HEK293 (cell line): Measurements from ENCODE around the gene ERCC6L.
A peak's percentile ranks its signal among the peaks of the same experiment; 100 is the strongest.

Experiments used
- CTCF ChIA-PET: fragments of 350-600 bp; formaldehyde crosslinking; extraction: SDS; loops from one replicate; lab custom pipeline; 2021; ENCODE audit warnings: antibody characterized with exemption; lab: Yijun Ruan, JAX
- POLR2A ChIA-PET: fragments of 300-600 bp; formaldehyde crosslinking; extraction: SDS; loops from one replicate; lab custom pipeline; 2020; ENCODE audit warnings: antibody characterized with exemption, inconsistent platforms; lab: Yijun Ruan, JAX
- H3K27ac ChIP-seq: fragments of 200-500 bp; sonication (Bioruptor generic); 2 replicates; pipeline ENCODE4 v1.5.1; 2014; ENCODE audit warnings: low read depth, low read length, control low read depth, inconsistent platforms; ENCODE audit errors: extremely low read depth
- H3K36me3 ChIP-seq, 2 experiments: fragments of 200-500 bp in 1 of 2; sonication (Bioruptor generic) in 1 of 2; 1 replicate in 1 of 2; 2 replicates in 1 of 2; pipeline ENCODE4 v1.5.1; 2014 to 2017; ENCODE audit warnings: inconsistent platforms in 2 of 2, low read length in 2 of 2; ENCODE audit not compliant: control insufficient read depth in 2 of 2, insufficient read depth in 1 of 2
- H3K4me1 ChIP-seq: fragments of 200-500 bp; sonication (Bioruptor generic); 2 replicates; pipeline ENCODE4 v1.5.1; 2014; ENCODE audit warnings: mild to moderate bottlenecking, low read length, inconsistent platforms; ENCODE audit not compliant: control insufficient read depth, insufficient read depth
- H3K4me3 ChIP-seq: 2 replicates; pipeline ENCODE4 v1.5.1; 2011; ENCODE audit warnings: low read depth, mild to moderate bottlenecking, control low read depth, low read length, moderate library complexity
- H3K9me3 ChIP-seq: fragments of 200-500 bp; sonication (Bioruptor generic); 2 replicates; pipeline ENCODE4 v1.5.1; 2014; ENCODE audit warnings: low read depth, low read length, inconsistent platforms; ENCODE audit not compliant: control insufficient read depth, insufficient read depth
- ELK4 ChIP-seq: IDR thresholded peaks from 2 replicates; pipeline ENCODE4 v1.6.1; 2011; ENCODE audit warnings: mild to moderate bottlenecking, low read depth, low read length, borderline replicate concordance
- HOXC10 ChIP-seq: sonication (generic); formaldehyde crosslinking; IDR thresholded peaks from 2 replicates; pipeline ENCODE4 v1.8.1; 2023; ENCODE audit warnings: mild to moderate bottlenecking, missing genetic modification reagents
- KLF9 ChIP-seq: fragments of 450-650 bp; formaldehyde crosslinking; IDR thresholded peaks from 2 replicates; pipeline ENCODE4 v1.5.1; 2016; ENCODE audit warnings: missing biosample characterization, missing genetic modification characterization, low read depth
- SP7 ChIP-seq: fragments of 450-650 bp; formaldehyde crosslinking; IDR thresholded peaks from 2 replicates; pipeline ENCODE4 v1.5.1; 2016; ENCODE audit warnings: missing biosample characterization, missing genetic modification characterization
- YY2 ChIP-seq: fragments of 450-650 bp; formaldehyde crosslinking; IDR thresholded peaks from 2 replicates; pipeline ENCODE4 v1.5.1; 2016; ENCODE audit warnings: missing biosample characterization, missing genetic modification characterization
- ZBTB1 ChIP-seq: fragments of 450-650 bp; formaldehyde crosslinking; IDR thresholded peaks from 2 replicates; pipeline ENCODE4 v1.5.1; 2016; ENCODE audit warnings: missing biosample characterization, missing genetic modification characterization
- ZBTB48 ChIP-seq: fragments of 450-650 bp; formaldehyde crosslinking; IDR thresholded peaks from 2 replicates; pipeline ENCODE4 v1.5.1; 2016; ENCODE audit warnings: missing biosample characterization, missing genetic modification characterization
- ZBTB8A ChIP-seq: fragments of 450-650 bp; formaldehyde crosslinking; IDR thresholded peaks from 2 replicates; pipeline ENCODE4 v1.5.1; 2016; ENCODE audit warnings: missing biosample characterization, missing genetic modification characterization
- ZNF133 ChIP-seq: fragments of 450-650 bp; formaldehyde crosslinking; IDR thresholded peaks from 2 replicates; pipeline ENCODE4 v1.5.1; 2016; ENCODE audit warnings: missing biosample characterization, missing genetic modification characterization
- ZNF138 ChIP-seq: fragments of 450-650 bp; formaldehyde crosslinking; IDR thresholded peaks from 2 replicates; pipeline ENCODE4 v1.5.1; 2016; ENCODE audit warnings: missing biosample characterization, missing genetic modification characterization, borderline replicate concordance
- ZNF155 ChIP-seq: fragments of 450-650 bp; formaldehyde crosslinking; IDR thresholded peaks from 2 replicates; pipeline ENCODE4 v1.5.1; 2016; ENCODE audit warnings: missing biosample characterization, missing genetic modification characterization
- ZNF248 ChIP-seq: fragments of 450-650 bp; formaldehyde crosslinking; IDR thresholded peaks from 2 replicates; pipeline ENCODE4 v1.5.1; 2017; ENCODE audit warnings: missing biosample characterization, missing genetic modification characterization
- ZNF280D ChIP-seq: fragments of 450-650 bp; formaldehyde crosslinking; IDR thresholded peaks from 2 replicates; pipeline ENCODE4 v1.5.1; 2016; ENCODE audit warnings: missing biosample characterization, missing genetic modification characterization
- ZNF292 ChIP-seq: fragments of 450-650 bp; formaldehyde crosslinking; IDR thresholded peaks from 2 replicates; pipeline ENCODE4 v1.5.1; 2016; ENCODE audit warnings: low read depth, missing biosample characterization, missing genetic modification characterization, borderline replicate concordance
- ZNF391 ChIP-seq: fragments of 450-650 bp; formaldehyde crosslinking; IDR thresholded peaks from 2 replicates; pipeline ENCODE4 v1.5.1; 2016; ENCODE audit warnings: low read depth, missing biosample characterization, missing genetic modification characterization, borderline replicate concordance
- ZNF416 ChIP-seq: fragments of 450-650 bp; formaldehyde crosslinking; IDR thresholded peaks from 2 replicates; pipeline ENCODE4 v1.5.1; 2016; ENCODE audit warnings: missing biosample characterization, missing genetic modification characterization
- ZNF48 ChIP-seq: fragments of 450-650 bp; formaldehyde crosslinking; IDR thresholded peaks from 2 replicates; pipeline ENCODE4 v1.5.1; 2016; ENCODE audit warnings: missing biosample characterization, missing genetic modification characterization
- ZNF521 ChIP-seq: fragments of 450-650 bp; formaldehyde crosslinking; IDR thresholded peaks from 2 replicates; pipeline ENCODE4 v1.5.1; 2017; ENCODE audit warnings: missing biosample characterization, mild to moderate bottlenecking, missing genetic modification characterization
- ZNF549 ChIP-seq: fragments of 450-650 bp; IDR thresholded peaks from 2 replicates; pipeline ENCODE4 v1.5.1; 2018; ENCODE audit warnings: missing biosample characterization, missing genetic modification characterization, mild to moderate bottlenecking, inconsistent platforms, moderate library complexity
- ZNF596 ChIP-seq: fragments of 450-650 bp; IDR thresholded peaks from 2 replicates; pipeline ENCODE4 v1.5.0; 2018; ENCODE audit warnings: missing biosample characterization, mild to moderate bottlenecking, missing genetic modification characterization, moderate library complexity
- ZSCAN30 ChIP-seq: fragments of 450-650 bp; IDR thresholded peaks from 2 replicates; pipeline ENCODE4 v1.5.1; 2018; ENCODE audit warnings: missing biosample characterization, mild to moderate bottlenecking, missing genetic modification characterization, moderate library complexity
- ZSCAN4 ChIP-seq: fragments of 450-650 bp; formaldehyde crosslinking; IDR thresholded peaks from 2 replicates; pipeline ENCODE4 v1.5.1; 2017; ENCODE audit warnings: missing biosample characterization, missing genetic modification characterization

The ERCC6L gene

DNA sequence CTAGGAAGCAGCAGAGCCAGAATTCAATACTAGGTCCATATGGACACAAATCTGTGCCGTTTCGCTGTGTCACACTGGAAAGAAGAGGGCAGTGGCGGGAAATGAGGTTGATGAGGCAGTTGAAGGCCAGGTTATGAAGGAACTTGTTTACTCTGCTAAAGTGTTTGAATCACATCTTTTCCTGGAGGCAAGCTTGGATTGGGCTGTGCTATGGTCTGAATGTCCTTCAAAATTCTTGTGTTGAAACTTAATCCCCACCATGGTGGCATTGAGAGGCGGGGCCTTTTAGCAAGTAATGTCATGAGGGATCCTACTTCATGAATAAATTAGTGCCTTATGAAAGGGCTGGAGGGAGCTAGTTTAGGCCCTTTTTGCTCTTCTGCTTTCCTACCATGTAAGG lies 2.1 kb upstream of the ERCC6L start (continued):
- TF ChIP-seq ZBTB1 (tag by site-specific recombination) (no peak), ZNF138 (tag by site-specific recombination) (no peak), ELK4 (no peak), ZNF280D (no peak), ZSCAN30 (no peak), ZNF391 (tag by site-specific recombination) (no peak), ZNF292 (no peak)

GRCh38 chrX:72238183-72238582 lies 644 bp downstream of the ERCC6L start:
- H3K4me1 ChIP-seq, result no peaks in the 10 kb centered on the region
- H3K36me3 ChIP-seq, result peaks cover 7 to 10% of the 10 kb centered on the region in 2 experiments
- peak overlapping the region; percentile 56 for H3K4me3 ChIP-seq
- peak overlapping the region; percentile 74 for H3K27ac ChIP-seq
- CTCF ChIA-PET, result interaction anchor here (0.6 to 4.8 kb wide), 4 partner anchors 8 to 301 kb away, joined by 3 to 24 read pairs (median 4); partner anchors contain the start of gene RPS4X
- H3K9me3 ChIP-seq, result no peaks in the 10 kb centered on the region
- TF ChIP-seq HOXC10 (CRISPR knock-in tag), result no peak
- TF ChIP-seq ZSCAN4 (tag by site-specific recombination), result no peak
- peak; percentile 69; the same call in 1 of the 2 replicates for TF ChIP-seq ZBTB48 (tag by site-specific recombination)
- no peak for TF ChIP-seq ZNF521 (tag by site-specific recombination)
- peak; percentile 25; the same call in 1 of the 2 replicates for TF ChIP-seq KLF9 (tag by site-specific recombination)
- no peak for TF ChIP-seq ZNF248 (tag by site-specific recombination)
- no peak for TF ChIP-seq ELK4
- TF ChIP-seq ZNF48 (tag by site-specific recombination), result no peak
- TF ChIP-seq ZNF155 (tag by site-specific recombination), result no peak
- TF ChIP-seq ZNF138 (tag by site-specific recombination), result no peak
- TF ChIP-seq SP7 (tag by site-specific recombination), result peak; percentile 50
- no peak for TF ChIP-seq YY2
- POLR2A ChIA-PET, result interaction anchor here (0.5 to 1.6 kb wide), 16 partner anchors 9 to 475 kb away, joined by 3 to 43 read pairs (median 4); partner anchors contain the start of genes PIN4 and RPS4X

DNA sequence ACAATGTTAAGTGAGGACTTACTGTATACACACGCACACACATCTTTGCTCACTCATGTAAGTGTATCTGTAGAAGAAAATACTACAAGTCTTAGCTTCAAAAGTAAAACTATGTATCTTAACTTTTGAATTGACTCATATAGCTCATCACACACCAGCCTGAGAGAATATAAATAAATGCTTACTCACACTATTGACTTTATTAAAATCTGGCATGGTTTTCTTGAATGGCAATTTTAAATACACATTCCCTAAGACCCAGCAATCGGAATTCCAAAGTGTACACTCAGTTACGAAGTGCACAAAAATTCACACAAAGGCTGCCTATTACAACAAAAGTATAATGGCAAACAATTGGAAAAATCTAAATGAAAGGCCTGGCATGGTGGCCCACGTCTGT lies 2.0 kb downstream of the ERCC6L start:
- Histone ChIP-seq H3K4me1 (no peaks in the 10 kb centered on the region), H3K4me3 (no peak overlapping the region), H3K27ac (no peak overlapping the region), H3K36me3 (peaks cover 11 to 17% of the 10 kb centered on the region in 2 experiments), H3K9me3 (no peaks in the 10 kb centered on the region; the same call in 1 of the 2 replicates)
- peak; percentile 48; the same call in 1 of the 2 replicates for TF ChIP-seq ZNF133 (tag by site-specific recombination)
- no peak for TF ChIP-seq ZNF596 (tag by site-specific recombination)
- TF ChIP-seq ZBTB8A (tag by site-specific recombination), result no peak
- TF ChIP-seq ZNF416 (tag by site-specific recombination), result no peak
- no peak for TF ChIP-seq ZNF549 (tag by site-specific recombination)
- POLR2A ChIA-PET, result interaction anchor here (1.2 kb wide), 1 partner anchor 56 kb away, joined by 4 read pairs; the partner anchor contains the start of gene PIN4
- CTCF ChIA-PET, result interaction anchor here (0.6 to 4.8 kb wide), 2 partner anchors 10 to 33 kb away, joined by 3 to 24 read pairs; no protein-coding TSS in a partner anchor
